Stimulated activated CD8-positive, alpha-beta memory T cell treated with anti-CD3 and anti-CD28 coated beads, Interleukin-2, amount 100 ng/mL, for 48 hours (primary cell): ENCODE measurements around the gene LDB2.

ENCODE experiments used
- DNase-seq, 2 donors: peaks; one replicate each; pipeline ENCODE4 v3.0.0-alpha.2; 2020; ENCODE audit warnings: low read depth in 2 of 2

The LDB2 gene

GRCh38 chr4:16884673-16885460 is 13.6 kb downstream of the LDB2 start:
- DNase-seq: no peak

GRCh38 chr4:16883806-16884205 is 14.6 kb downstream of the LDB2 start:
- no peak for DNase-seq

- no peak for DNase-seq
Measured at GRCh38 chr4:16881151-16881884, 17.1 kb downstream of the LDB2 start.

DNA sequence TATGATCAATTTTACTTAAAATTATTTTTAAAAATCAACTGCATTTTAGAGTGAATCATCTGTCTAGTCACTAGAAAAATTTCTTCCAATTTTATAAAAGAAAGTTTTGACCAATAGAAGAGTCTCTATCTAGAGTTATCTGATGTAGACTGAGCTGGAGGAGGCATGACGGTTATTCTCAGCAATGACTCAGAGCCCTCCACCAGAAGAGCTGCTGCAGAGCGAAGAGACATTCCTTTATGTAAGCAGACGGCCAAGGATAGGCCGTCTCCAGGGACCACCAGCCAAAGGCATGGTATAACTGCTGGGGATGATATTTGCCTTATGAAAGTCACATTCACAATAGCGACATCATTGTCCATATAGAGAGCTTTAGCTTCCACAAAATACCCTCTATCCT is 23.0 kb downstream of the LDB2 start:
- DNase-seq: no peak

GRCh38 chr4:16869594-16870245 is 28.7 kb downstream of the LDB2 start:
- DNase-seq: no peak

DNA sequence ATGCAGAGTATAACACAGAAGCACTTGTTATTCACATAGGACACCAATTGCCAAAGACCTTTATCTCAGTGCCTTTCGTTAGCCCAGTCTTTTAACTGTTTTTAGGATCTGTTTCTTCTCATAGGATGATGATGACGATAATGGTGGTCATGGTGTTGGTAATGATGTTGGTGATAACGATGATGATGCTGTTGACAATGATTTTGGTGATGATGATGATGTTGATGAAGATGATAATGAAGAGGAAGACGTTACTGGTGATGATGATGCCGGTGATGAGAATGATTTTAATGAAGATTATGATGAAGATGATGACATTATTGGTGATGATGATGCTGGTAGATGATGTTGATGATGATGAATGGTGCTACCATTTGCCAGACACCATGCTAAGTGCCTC is 29.8 kb downstream of the LDB2 start:
- DNase-seq: no peak

DNA sequence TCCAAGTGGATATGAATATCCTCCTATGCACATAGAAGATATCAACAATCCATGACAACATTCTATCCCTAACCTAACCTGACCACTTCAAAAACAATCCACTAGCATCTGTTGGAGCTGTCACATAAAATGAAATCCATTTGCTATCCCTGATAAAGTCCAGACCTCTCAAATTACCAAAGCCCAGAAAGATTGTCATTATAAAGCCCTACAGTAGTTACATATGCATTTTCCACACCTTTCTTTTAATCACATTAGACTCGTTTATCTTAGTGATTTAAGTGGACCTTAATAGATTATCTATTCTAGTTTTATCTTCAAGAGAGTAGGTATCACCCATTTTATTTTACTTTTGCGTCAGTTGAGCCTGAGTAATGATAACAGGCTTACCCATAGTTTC is 30.6 kb downstream of the LDB2 start:
- DNase-seq: no peak

DNA sequence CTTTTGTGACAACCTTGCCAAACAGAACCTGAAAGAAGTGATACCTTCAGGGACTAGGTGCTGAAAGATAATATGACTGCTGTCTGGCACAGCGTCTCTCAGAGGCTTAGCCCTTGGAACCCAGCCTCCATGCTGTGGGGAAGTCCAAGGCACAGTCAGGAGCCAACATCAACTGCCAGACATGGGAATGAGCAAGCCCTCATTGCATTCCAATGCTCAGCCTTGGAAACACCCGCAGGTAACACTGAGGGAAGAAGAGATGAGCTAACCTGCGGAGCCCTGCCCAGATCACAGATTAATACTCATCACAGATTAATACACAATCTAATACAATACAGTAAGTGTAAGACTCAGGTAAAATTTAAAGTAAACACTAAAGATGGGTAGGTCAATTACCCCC is 31.5 kb downstream of the LDB2 start:
- no peak for DNase-seq

DNA sequence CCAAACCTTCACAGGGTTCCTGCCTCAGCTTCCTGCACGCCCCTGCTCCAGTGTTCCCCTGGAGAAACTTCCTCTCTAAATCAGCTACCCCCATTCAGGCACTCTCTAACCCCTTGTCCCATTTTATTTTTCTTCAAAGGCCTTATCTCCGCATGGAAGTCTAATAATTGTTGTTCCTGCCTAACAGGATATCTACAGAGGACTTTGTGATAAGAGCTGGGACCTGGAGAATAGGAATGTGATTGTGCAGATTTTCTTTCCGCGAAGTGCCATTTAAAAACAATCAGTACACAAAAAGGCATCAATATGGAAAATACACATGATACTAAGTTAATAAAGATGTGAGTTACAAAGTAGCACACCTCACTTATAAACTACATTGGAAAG is 32.6 kb downstream of the LDB2 start:
- no peak for DNase-seq

GRCh38 chr4:16865209-16865896 is 33.1 kb downstream of the LDB2 start:
- DNase-seq: no peak

- no peak for DNase-seq
Measured at GRCh38 chr4:16864199-16864598, 34.2 kb downstream of the LDB2 start.

DNA sequence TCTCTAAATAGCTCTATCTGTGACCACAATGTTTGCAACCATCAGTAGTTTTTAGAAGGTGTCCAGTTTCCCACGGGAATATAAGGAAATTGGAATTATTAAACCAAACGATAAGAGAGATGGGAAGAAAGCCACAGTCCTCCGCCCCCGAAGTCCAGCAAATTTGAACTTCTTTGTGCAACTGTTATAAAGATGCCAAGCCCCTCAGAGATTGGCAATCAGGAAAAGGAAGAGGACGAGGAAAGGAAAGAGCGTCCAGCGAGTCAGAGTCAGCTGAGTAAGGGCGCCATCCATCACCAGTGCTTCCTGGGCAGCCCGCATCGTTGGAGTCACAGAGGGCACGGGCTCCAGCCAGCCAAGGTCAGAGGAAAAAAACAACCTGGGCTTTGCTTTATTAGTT is 35.7 kb downstream of the LDB2 start:
- DNase-seq: no peak

DNA sequence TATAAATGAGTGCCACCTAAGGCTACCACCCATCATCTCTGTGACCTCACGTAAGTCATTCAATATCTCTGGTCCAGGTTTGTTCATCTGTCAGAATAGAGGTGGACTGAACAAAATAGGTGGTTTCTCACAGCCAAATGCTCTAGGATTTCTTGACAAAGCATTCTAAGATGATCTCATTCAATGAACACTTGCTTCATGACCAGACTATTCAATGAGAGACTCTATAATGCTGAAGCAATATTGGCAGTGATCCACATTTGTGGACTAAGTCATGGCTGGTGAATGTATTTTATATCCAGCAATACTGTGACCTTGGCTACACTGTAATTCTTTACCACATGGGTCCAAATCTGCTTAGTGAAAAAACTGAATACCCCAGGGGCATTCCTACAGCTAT is 37.9 kb downstream of the LDB2 start:
- DNase-seq: no peak

- DNase-seq: no peak
Measured at GRCh38 chr4:16859031-16859430, 39.4 kb downstream of the LDB2 start.

GRCh38 chr4:16858275-16858752 is 40.1 kb downstream of the LDB2 start:
- peak in 1 of 2 donors; percentile 0 for DNase-seq

GRCh38 chr4:16857425-16857824 is 41.0 kb downstream of the LDB2 start:
- DNase-seq: no peak

DNA sequence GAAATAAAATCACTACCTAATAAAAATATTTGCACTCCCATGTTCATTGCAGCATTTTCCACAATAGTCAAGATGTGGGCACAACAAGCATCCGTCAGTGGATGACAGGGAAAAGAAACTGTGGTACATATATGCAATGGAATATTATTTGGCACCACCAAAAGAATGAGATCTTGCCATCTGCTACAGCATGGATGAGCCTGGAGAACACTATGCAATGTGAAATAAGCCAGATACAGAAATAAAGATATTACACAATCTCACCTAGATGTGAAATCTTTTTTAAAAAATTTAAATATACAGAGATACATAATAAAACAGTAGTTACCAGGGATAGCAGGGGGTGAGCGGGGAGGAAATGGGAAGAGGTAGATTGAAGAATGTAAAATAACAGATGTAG is 44.8 kb downstream of the LDB2 start:
- DNase-seq: no peak

DNA sequence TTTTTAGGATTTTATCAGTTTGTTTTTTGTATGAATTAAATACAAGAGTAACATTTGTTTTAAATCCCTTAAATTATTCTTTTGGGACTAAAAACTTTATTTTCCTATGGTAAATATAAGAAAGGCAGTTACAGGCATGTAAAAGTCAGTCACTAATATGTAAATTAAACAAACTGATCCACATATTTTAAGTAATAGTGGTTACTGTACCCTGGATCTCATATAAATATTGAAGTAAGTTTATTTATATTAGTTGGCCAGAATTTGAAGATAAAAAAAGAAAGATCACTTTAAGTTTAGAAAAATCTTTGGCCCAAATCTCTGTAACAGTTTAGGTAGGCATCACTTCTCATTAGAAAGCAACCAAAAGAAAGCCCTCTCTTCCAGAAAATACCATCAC is 45.8 kb downstream of the LDB2 start:
- no peak for DNase-seq

DNA sequence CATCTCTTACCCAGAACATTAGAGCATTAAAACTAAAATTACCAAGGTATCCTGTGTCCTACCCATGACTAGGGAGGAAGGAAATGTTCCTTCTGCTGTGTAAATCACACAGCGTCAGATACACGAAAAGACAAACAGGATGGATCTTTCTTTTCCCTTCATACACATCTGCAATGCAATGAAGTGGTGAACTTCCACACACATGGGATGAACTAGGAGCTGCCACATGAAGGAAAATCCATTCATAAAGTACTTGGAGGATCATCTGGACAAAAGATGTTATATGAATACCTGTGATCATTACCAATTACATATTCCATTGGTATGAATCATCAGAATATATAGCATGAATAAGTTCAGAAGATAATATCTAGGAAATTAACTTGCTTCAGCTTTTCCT is 46.2 kb downstream of the LDB2 start:
- no peak for DNase-seq

DNA sequence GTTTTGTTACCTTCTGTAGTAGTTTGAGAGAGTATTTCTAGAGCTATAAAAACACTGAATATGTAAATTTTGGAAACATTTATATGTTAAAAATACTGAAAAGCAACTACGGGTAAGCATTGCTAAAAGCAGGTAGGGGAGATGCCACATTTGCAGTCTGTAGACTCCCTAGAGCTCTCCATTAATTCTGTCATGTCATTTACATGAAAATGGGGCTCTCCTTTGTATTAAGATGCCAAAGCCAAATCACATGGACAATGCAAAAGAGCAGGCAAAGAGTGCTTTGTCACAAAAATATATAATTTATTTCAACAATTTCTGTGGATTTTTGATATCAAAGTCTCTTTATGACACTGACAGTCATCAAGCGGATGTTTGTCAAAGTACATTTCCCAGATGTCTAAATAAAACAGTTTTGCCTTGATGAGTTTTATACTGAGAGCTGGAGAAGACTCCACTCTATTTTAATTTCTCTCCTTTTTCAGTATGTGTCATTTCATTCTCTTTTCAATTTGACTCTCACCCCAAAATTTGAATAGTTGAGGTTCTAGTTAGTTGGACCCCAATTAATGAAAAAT is 51.8 kb downstream of the LDB2 start:
- DNase-seq: no peak

DNA sequence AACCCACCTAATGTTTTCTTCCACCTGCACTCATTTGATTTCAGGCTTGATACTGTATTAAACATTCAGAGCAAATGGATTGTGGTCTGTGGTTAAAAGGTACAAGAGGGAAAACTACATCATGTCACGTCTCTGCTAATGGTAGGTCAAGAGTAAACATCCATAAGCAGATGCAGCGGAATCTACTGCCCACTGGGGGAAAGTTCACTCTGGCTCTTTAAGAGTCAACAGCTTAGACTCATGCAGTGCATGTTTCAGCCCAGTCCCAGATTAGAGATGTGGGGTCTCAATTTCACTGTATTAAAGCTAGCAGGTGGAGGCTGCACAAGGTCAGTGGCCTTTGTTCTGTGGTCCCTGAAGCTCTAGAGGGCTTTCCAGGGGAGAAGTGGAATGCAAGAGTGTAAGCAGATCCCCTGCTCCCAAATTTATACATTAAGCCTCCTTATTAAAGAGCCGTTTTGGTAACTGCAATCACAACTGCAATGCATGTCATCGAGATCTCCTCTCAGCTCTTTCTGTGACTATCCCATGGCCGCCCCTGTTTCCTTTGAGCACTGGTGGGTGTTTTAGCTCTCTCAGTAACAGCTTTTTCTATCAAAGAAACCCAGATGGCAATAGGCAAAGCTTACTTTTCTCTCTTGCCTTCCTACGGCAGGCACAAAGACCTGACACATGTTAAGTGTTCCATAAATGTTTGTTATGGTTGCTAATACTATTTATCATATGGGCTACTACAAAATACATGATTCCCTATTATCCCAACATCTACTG is 53.4 kb downstream of the LDB2 start:
- DNase-seq: no peak
